Stomach (tissue), 9 donors: ENCODE data around the gene GET4. TPM values are rescaled to one million over a fixed set of nuclear protein-coding genes. Genes with fewer than 3 reads are reported as not detected.

Experiments
- DNase-seq, 2 donors: peaks; one replicate each; pipeline versions ENCODE4 v3.0.0 to v3.0.0-alpha.2; 2013 to 2019
- H3K27ac ChIP-seq, 5 donors: fragments of 200-600 bp in 4 of 5; sonication (generic) in 4 of 5; one replicate each; pipeline ENCODE4 v1.5.1; 2013 to 2019; ENCODE audit warnings: mild to moderate bottlenecking in 1 of 5, moderate library complexity in 1 of 5
- H3K27me3 ChIP-seq, 3 donors: fragments of 200-600 bp; sonication (generic); one replicate each; pipeline ENCODE4 v1.5.1; 2017 to 2019; ENCODE audit warnings: mixed run types in 1 of 3
- H3K36me3 ChIP-seq, 4 donors: fragments of 200-600 bp; sonication (generic); 1 replicate in 3 of 4; 2 replicates in 1 of 4; pipeline ENCODE4 v1.5.1; 2016 to 2019
- H3K4me1 ChIP-seq, 4 donors: fragments of 200-600 bp; sonication (generic); one replicate each; pipeline ENCODE4 v1.5.1; 2016 to 2019
- H3K4me3 ChIP-seq, 4 donors: fragments of 200-600 bp; sonication (generic) in 3 of 4; one replicate each; pipeline ENCODE4 v1.5.1; 2016 to 2019; ENCODE audit warnings: mild to moderate bottlenecking in 1 of 4
- H3K9me3 ChIP-seq, 4 donors: fragments of 200-600 bp; sonication (generic); one replicate each; pipeline ENCODE4 v1.5.1; 2016 to 2019
- EP300 ChIP-seq: sonication (generic); formaldehyde crosslinking; IDR thresholded peaks from one replicate; pipeline ENCODE4 v1.6.1; 2017; ENCODE audit warnings: antibody characterized with exemption
- POLR2A ChIP-seq, 4 donors: fragments of 450-650 bp; IDR thresholded peaks; one replicate each; pipeline ENCODE4 v1.6.1; 2016; ENCODE audit warnings: antibody characterized with exemption in 4 of 4, control low read depth in 2 of 4, mild to moderate bottlenecking in 1 of 4, moderate library complexity in 1 of 4
- POLR2AphosphoS5 ChIP-seq, 3 donors: sonication (generic); formaldehyde crosslinking; IDR thresholded peaks; one replicate each; pipeline ENCODE4 v1.6.1; 2016; ENCODE audit warnings: antibody characterized with exemption in 3 of 3
- WGBS, 5 donors: extraction: QIAGEN DNeasy Blood & Tissue Kit in 3 of 5; methylation state at CpG; one replicate each; pipeline versions ENCODE4 v1.1.5 to v1.1.7; 2013 to 2018; 5-methylcytosine and 5-hydroxymethylcytosine counted together
- intact Hi-C: fragments of 100-400 bp; cut with DNase I; formaldehyde crosslinking; loops from one replicate; pipeline ENCODE4 v1.15.1; 2023; ENCODE audit warnings: low total_unique reads
- polyA plus RNA-seq, 3 donors: library from polyadenylated mRNA; stranded (reverse); fragments of 200-250 nt; gene quantifications; one replicate each; pipeline ENCODE4 v1.2.3, GENCODE V29; 2013
- total RNA-seq, 5 donors: library from RNA; depleted of rRNA; stranded (reverse); fragments of >200 nt; gene quantifications; one replicate each; pipeline versions ENCODE4 v1.1.0 to v1.2.3, GENCODE V29; 2014 to 2016
- TF ChIP-seq, protein P1 (sequence below), 7 experiments: fragments of 450-650 bp in 4 of 7; fragments of 200-600 bp in 3 of 7; sonication (generic) in 3 of 7; IDR thresholded peaks; one replicate each; pipeline ENCODE4 v1.5.1; 2016 to 2019; ENCODE audit warnings: antibody characterized with exemption in 7 of 7, control low read depth in 2 of 7, mild to moderate bottlenecking in 1 of 7
- donor health status: healthy with polysubstance abuse.
- donor health status: Bipolar disorder and iron deficiency.
- donor health status: healthy.

Gene GET4
- total and polyA plus RNA-seq, 8 donors, result 22.4 to 140 (median 46.6) TPM

DNA sequence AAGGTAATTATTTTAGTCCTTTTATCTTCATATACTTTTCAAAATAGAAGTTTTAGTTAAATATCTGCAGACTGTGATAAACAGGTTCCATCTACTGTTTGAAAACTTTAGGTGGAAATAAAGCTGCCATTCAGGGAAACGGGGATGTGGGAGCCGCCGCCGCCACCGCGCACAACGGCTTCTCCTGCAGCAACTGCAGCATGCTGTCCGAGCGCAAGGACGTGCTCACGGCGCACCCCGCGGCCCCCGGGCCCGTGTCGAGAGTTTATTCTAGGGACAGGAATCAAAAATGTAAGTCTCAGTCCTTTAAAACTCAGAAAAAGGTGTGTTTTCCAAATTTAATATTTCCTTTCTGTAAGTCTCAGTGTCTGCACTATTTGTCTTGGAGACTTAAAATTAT is 33.1 kb upstream of the GET4 start:
- Histone ChIP-seq H3K9me3 (no peaks in the 10 kb centered on the region), H3K4me3 (no peak overlapping the region), H3K36me3 (peaks cover 47 to 78% (median 66%) of the 10 kb centered on the region in 4 donors), H3K27me3 (no peaks in the 10 kb centered on the region), H3K27ac (peak overlapping the region in 2 of 5 donors; percentile 78 to 84), H3K4me1 (peaks cover 0 to 27% (median 20%) of the 10 kb centered on the region in 4 donors)
- DNase-seq, result no peak
- WGBS, 5 donors, result 90 to 97% (median 93%) methylated on average over 17 of the region's 17 CpGs
- no peak for TF ChIP-seq EP300
- TF ChIP-seq POLR2AphosphoS5 (IDR thresholded peaks at IDR 0.05), result no peak
- TF ChIP-seq, protein P1, sequence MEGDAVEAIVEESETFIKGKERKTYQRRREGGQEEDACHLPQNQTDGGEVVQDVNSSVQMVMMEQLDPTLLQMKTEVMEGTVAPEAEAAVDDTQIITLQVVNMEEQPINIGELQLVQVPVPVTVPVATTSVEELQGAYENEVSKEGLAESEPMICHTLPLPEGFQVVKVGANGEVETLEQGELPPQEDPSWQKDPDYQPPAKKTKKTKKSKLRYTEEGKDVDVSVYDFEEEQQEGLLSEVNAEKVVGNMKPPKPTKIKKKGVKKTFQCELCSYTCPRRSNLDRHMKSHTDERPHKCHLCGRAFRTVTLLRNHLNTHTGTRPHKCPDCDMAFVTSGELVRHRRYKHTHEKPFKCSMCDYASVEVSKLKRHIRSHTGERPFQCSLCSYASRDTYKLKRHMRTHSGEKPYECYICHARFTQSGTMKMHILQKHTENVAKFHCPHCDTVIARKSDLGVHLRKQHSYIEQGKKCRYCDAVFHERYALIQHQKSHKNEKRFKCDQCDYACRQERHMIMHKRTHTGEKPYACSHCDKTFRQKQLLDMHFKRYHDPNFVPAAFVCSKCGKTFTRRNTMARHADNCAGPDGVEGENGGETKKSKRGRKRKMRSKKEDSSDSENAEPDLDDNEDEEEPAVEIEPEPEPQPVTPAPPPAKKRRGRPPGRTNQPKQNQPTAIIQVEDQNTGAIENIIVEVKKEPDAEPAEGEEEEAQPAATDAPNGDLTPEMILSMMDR (IDR thresholded peaks at IDR 0.05), result no peak
- no peak for TF ChIP-seq POLR2A (IDR thresholded peaks at IDR 0.05)
- intact Hi-C loops, result no loop called here

DNA sequence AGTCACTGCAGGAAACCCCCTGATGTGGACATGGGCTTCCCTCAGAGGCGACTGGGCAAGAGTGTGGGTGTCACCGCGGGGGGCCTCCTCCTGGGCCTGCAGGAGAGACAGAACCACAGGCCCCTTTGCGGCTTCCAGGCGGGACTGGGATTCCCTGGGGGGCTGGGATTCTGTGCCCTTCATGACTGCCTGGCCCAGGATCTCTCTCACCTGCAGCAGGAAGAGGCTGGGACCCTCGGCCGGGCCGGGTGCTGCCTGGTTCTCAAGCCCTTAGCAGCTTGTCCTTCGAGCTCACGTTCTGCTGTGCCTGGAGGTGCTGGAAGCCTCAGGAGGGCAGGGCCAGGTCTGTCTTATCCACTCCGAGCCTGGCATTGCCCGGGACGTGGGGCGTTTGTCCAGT is 32.3 kb upstream of the GET4 start:
- TF ChIP-seq, protein P1 (IDR thresholded peaks at IDR 0.05), result no peak
- no peak for TF ChIP-seq POLR2A (IDR thresholded peaks at IDR 0.05)
- TF ChIP-seq POLR2AphosphoS5 (IDR thresholded peaks at IDR 0.05), result no peak
- TF ChIP-seq EP300, result no peak
- peaks cover 0 to 23% (median 16%) of the 10 kb centered on the region in 4 donors for H3K4me1 ChIP-seq
- no peaks in the 10 kb centered on the region for H3K27me3 ChIP-seq
- H3K9me3 ChIP-seq, result no peaks in the 10 kb centered on the region
- no peak overlapping the region for H3K4me3 ChIP-seq
- peak overlapping the region in 1 of 5 donors; percentile 84 for H3K27ac ChIP-seq
- peaks cover 44 to 79% (median 66%) of the 10 kb centered on the region in 4 donors for H3K36me3 ChIP-seq
- intact Hi-C loops, result no loop called here
- DNase-seq, result no peak
- WGBS, 5 donors, result 85 to 97% (median 90%) methylated on average over 11 to 14 of the region's 14 CpGs

DNA sequence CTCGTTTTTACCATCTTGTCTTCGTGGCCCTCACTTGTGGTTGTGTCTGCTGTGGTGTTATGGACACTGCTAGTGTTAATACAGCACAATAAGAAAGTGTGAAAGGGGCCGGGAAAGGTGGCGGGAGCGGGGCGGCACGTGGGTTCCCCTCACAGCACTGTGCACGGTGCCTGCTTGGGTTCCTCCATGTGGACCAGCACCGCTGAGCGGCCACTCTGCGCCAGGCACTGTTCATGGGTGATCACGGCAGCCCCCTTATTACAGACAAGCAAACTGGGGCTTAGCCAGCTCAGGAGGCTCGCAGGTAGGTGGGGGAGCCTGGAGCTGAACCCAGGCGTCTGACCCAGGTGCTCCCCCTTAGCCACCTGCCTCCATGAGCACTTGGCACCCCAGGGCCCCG is 31.8 kb upstream of the GET4 start:
- TF ChIP-seq POLR2AphosphoS5 (IDR thresholded peaks at IDR 0.05) (no peak), EP300 (no peak), POLR2A (IDR thresholded peaks at IDR 0.05) (no peak)
- TF ChIP-seq, protein P1 (IDR thresholded peaks at IDR 0.05), result no peak
- peaks cover 45 to 79% (median 67%) of the 10 kb centered on the region in 4 donors for H3K36me3 ChIP-seq
- no peak overlapping the region for H3K4me3 ChIP-seq
- intact Hi-C loops, result no loop called here
- no peaks in the 10 kb centered on the region for H3K9me3 ChIP-seq
- no peaks in the 10 kb centered on the region for H3K27me3 ChIP-seq
- peak overlapping the region in 1 of 5 donors; percentile 84 for H3K27ac ChIP-seq
- H3K4me1 ChIP-seq, result peaks cover 0 to 23% (median 15%) of the 10 kb centered on the region in 4 donors
- no peak for DNase-seq
- WGBS, 5 donors, result 90 to 99% (median 96%) methylated on average over 12 to 15 of the region's 15 CpGs

DNA sequence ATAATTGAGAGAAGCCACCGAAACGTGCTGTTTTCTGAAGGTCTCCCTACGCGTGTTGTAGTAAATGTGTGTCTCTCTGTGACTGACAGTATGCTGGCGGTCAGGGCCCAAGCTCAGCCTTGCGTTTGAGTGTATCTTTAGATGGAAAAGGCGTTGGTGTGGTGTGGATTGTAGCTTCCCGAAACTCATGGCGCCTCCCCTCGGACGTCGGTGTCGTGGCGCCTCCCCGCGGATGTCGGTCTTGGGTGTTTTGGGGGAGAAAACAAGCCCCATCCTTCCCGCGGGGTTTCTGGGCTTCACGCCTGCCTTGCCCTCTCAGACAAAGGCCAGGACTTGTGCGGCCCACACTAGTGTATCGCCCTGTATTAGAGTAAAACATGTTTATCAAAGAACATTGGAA is 31.3 kb upstream of the GET4 start:
- Histone ChIP-seq H3K9me3 (no peaks in the 10 kb centered on the region), H3K27me3 (no peaks in the 10 kb centered on the region), H3K4me1 (peaks cover 0 to 23% (median 15%) of the 10 kb centered on the region in 4 donors), H3K36me3 (peaks cover 45 to 79% (median 67%) of the 10 kb centered on the region in 4 donors), H3K4me3 (no peak overlapping the region), H3K27ac (peak overlapping the region in 1 of 5 donors; percentile 84)
- TF ChIP-seq EP300 (no peak), POLR2AphosphoS5 (IDR thresholded peaks at IDR 0.05) (no peak), POLR2A (IDR thresholded peaks at IDR 0.05) (no peak)
- TF ChIP-seq, protein P1 (IDR thresholded peaks at IDR 0.05), result no peak
- intact Hi-C loops, result no loop called here
- DNase-seq, result no peak
- WGBS, 5 donors, result 91 to 96% (median 92%) methylated on average over 22 of the region's 22 CpGs
